Measurements from ENCODE around the gene PMVK.
A peak's percentile ranks its signal among the peaks of the same experiment; 100 is the strongest.

The PMVK gene

DNA sequence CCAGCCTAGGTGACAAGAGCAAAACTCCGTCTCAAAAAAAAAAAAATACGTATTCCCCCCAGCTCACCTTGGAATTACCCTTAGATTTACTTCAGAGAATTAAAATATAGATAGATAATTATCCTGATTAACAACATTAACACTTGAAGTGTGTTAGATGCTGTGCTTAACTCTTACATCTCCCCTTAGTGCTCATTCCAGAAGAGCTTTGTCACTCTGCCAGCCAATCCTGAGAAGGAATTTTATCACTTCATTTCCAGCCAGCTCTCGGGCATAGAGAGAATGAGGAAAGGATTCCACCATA lies 35.6 kb upstream of the PMVK start:
- TF ChIP-seq, protein P1, sequence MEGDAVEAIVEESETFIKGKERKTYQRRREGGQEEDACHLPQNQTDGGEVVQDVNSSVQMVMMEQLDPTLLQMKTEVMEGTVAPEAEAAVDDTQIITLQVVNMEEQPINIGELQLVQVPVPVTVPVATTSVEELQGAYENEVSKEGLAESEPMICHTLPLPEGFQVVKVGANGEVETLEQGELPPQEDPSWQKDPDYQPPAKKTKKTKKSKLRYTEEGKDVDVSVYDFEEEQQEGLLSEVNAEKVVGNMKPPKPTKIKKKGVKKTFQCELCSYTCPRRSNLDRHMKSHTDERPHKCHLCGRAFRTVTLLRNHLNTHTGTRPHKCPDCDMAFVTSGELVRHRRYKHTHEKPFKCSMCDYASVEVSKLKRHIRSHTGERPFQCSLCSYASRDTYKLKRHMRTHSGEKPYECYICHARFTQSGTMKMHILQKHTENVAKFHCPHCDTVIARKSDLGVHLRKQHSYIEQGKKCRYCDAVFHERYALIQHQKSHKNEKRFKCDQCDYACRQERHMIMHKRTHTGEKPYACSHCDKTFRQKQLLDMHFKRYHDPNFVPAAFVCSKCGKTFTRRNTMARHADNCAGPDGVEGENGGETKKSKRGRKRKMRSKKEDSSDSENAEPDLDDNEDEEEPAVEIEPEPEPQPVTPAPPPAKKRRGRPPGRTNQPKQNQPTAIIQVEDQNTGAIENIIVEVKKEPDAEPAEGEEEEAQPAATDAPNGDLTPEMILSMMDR (conservative IDR thresholded peaks at IDR 0.05; ENCODE audit: low read depth), result no peak
- DNase-seq (ENCODE audit: low spot score), result no peak
- CTCF ChIA-PET, result interaction anchor here (0.6 to 1.2 kb wide), 4 partner anchors 24 to 674 kb away, joined by 3 to 4 read pairs (median 4); no protein-coding TSS in a partner anchor
- peak overlapping the region; percentile 100 for H3K27ac ChIP-seq
- POLR2A ChIA-PET (ENCODE audit: low non-redundant PET), result interaction anchor here (0.7 to 3.9 kb wide), 2 partner anchors 11 to 205 kb away, joined by 3 to 24 read pairs; partner anchors contain the start of gene PYGO2

DNA sequence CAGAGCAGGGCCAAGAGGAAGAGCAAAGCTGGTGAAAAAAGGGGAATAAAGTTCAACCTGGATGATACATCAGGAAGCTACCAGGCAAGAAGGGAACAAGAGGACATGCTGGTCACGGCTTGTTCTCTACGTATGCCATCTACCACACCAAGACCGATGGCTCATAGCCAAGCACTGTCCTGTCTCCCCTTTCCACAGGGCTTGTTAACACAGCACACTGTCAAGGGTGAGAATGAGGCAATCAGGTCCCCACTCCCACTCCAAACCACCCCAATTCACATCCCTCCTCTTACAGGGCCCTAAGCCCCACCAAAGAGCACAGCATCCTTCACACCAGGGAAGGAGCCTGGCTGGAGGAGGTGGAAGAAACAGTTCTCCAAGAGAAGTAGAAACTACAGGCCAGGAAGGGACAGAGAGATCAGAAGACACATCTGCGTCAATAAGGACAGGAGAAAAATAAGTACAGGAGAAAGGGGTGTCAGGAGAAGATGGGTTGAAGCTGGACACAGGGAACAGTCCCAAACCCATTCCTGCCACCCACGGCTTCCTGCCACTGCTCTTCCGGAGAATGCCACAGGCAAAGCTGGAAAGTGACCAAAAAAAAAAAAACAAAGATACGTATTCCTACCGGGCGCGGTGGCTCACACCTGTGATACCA lies 35.0 kb upstream of the PMVK start:
- TF ChIP-seq, protein P1 (conservative IDR thresholded peaks at IDR 0.05; ENCODE audit: low read depth), result no peak
- CTCF ChIA-PET, result interaction anchor here (1.0 to 1.1 kb wide), 2 partner anchors 82 to 90 kb away, joined by 3 read pairs; no protein-coding TSS in a partner anchor
- DNase-seq (ENCODE audit: low spot score), result no peak
- peak overlapping the region; percentile 100 for H3K27ac ChIP-seq
- POLR2A ChIA-PET (ENCODE audit: low non-redundant PET), result interaction anchor here (0.7 to 3.9 kb wide), 5 partner anchors 10 to 30 kb away, joined by 3 to 24 read pairs (median 4); partner anchors contain the start of genes FLAD1, PBXIP1 and PYGO2

DNA sequence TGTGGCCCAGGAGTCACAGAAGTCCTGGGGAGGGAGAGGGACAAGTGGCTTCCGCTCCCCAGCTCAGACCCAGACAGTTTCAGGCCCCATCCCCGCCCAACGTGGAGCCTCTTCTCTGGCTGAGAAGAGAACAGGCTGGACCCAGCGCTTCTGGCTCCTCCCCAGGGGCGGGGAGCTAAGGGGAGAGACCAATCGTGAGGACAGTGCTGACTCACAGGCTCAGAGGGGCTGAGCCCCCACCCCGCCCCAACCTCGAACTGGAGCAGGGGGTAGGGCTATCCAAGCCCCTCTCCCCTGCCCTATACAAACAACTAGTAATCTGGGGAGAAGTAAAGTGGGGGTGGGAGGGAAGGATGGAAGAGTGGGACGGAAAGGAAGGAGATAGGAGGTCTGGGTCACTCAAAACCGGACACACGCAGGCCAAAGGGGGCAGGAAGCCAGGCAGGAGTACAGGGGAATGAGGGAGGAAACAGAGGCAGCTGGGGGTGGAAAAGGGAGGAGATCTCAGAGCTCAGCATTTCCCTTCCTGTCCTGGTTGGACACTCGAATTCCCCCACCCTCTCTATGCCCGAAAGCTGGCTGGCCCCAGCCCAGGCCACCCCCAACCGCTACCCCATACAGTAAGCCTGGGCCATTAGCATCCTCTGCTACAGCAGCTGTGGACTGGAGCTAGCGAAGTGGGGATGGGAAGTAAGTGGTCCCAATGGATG lies 34.3 kb upstream of the PMVK start, which contains the start of gene SHC1:
Gene SHC1 (minus strand): TSS at position 117 of the 710 bp plus-strand sequence. CDS start 221 bp downstream, outside the sequence.
- peak; percentile 96 for DNase-seq (ENCODE audit: low spot score)
- TF ChIP-seq, protein P1 (conservative IDR thresholded peaks at IDR 0.05; ENCODE audit: low read depth), result no peak
- H3K27ac ChIP-seq, result peak within 1 kb of the TSS; percentile 100
- CTCF ChIA-PET, result interaction anchor here (0.5 to 1.5 kb wide), 5 partner anchors 16 to 121 kb away, joined by 3 to 6 read pairs (median 4); no protein-coding TSS in a partner anchor
- POLR2A ChIA-PET (ENCODE audit: low non-redundant PET), result interaction anchor here (0.5 to 3.9 kb wide), 8 partner anchors 9 to 635 kb away, joined by 3 to 24 read pairs (median 4); partner anchors contain the start of genes FLAD1, PBXIP1 and PYGO2

DNA sequence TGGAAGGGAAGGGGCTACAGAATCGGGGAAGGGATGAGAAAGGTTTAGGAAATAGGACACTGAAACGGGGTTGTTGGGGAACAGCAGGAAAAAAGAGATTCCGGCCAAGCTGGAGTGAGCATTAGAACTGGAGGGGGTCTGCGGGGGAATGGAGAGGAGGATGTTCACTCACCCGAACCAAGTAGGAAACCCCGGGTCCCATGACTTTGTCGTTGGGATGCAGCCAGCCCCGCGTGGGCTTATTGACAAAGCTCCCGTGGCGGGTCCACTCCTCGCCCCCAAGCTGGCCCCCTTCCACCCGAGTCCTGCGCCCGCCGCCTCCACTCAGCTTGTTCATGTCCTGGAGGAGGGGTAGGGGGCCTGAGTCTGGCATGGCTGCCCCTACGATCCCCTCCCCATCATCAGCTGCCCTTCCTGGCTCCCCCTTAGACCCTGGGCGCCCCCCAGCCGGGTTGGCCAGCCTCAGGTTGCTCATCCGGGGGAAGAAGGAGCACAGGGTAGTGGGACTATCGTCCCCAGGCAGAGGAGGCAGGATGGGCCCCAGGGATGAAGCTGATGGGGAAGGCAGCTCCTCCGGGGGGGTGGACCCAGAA lies 33.4 kb upstream of the PMVK start:
- CTCF ChIA-PET, result interaction anchor here (0.5 to 1.9 kb wide), 6 partner anchors 16 to 158 kb away, joined by 3 to 11 read pairs (median 4); no protein-coding TSS in a partner anchor
- H3K27ac ChIP-seq, result peak overlapping the region; percentile 100
- no peak for DNase-seq (ENCODE audit: low spot score)
- TF ChIP-seq, protein P1 (conservative IDR thresholded peaks at IDR 0.05; ENCODE audit: low read depth), result no peak
- POLR2A ChIA-PET (ENCODE audit: low non-redundant PET), result interaction anchor here (0.6 to 3.9 kb wide), 3 partner anchors 9 to 16 kb away, joined by 3 to 24 read pairs (median 5); partner anchors contain the start of genes FLAD1 and PYGO2

DNA sequence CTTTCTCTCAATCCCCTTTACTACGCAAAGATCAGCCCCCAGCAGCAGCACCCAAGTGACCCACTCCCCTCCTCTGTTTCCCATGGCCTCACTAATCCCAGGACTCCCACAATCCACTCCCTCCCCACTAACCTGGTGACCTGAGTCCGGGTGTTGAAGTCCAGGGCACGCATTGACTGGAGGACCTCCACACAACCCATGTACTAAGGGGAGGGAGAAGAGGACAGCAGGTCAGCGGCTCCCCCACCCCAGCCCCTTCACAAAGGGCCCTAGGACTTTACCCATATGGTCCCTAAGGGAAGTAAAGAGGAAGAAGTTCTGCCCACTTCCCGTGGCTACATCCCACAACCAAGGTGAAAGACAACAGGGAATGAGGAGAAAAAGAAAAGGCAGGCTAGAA lies 32.7 kb upstream of the PMVK start:
- no peak for DNase-seq (ENCODE audit: low spot score)
- ChIA-PET POLR2A (ENCODE audit: low non-redundant PET) (interaction anchor here (0.6 to 3.9 kb wide), 2 partner anchors 8 to 13 kb away, joined by 3 to 24 read pairs; partner anchors contain the start of gene PYGO2), CTCF (interaction anchor here (0.6 to 1.9 kb wide), 2 partner anchors 49 to 159 kb away, joined by 3 to 11 read pairs; no protein-coding TSS in a partner anchor)
- TF ChIP-seq, protein P1 (conservative IDR thresholded peaks at IDR 0.05; ENCODE audit: low read depth), result no peak
- peak overlapping the region; percentile 100 for H3K27ac ChIP-seq
